ENCODE measurements around the gene ADCY5.

DNA sequence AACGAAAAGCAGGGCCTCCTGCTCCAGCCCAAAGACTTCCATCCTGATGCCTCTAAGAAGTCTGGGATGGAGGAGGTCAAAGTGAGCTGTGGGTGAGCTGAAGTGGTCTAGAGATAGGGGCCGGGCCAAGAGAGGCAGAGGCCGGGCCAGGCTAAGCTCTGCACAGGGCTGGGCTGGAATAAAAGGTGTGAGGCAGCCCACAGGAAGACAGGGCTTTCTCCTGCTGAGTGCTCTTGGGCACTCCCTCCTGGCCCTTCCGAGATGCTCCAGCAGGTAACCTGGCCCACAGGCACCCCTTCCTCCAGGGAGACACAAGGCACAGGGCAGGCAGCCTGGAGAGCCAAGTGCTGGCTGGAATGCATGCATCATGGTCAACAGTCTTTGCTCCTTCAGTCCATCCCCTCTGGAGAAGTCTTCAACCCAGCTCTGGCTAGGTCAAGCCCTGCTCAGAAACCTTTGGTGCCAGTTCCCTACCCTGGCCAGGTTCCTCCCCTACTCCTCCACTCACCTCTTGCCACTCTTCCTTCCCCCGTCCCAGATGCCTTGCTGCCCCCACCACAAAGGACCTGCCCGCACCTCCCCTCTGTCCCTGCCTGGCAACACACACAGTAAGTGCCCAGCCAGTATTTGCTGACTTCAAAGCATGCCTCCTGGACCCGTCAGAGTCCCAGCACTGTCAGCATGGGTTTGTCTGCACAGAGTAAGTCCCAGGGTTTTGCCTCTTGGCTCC, 153.6 kb downstream of the ADCY5 start:
- TF ChIP-seq RARB (CRISPR knock-in tag; IDR thresholded peaks at IDR 0.05) (no peak), FOSB (CRISPR knock-in tag; IDR thresholded peaks at IDR 0.05) (no peak), JUN (IDR thresholded peaks at IDR 0.05) (no peak), ESRRA (IDR thresholded peaks at IDR 0.05; ENCODE audit: borderline replicate concordance, low read length) (no peak), POLR2A (IDR thresholded peaks at IDR 0.05; ENCODE audit: low read length) (no peak), EP300 (IDR thresholded peaks at IDR 0.05) (no peak), KDM1A (IDR thresholded peaks at IDR 0.05; ENCODE audit: low read depth) (no peak), CEBPB (IDR thresholded peaks at IDR 0.05) (no peak), MAFK (IDR thresholded peaks at IDR 0.05; ENCODE audit: partially characterized antibody) (no peak)
- TF ChIP-seq, protein P1, sequence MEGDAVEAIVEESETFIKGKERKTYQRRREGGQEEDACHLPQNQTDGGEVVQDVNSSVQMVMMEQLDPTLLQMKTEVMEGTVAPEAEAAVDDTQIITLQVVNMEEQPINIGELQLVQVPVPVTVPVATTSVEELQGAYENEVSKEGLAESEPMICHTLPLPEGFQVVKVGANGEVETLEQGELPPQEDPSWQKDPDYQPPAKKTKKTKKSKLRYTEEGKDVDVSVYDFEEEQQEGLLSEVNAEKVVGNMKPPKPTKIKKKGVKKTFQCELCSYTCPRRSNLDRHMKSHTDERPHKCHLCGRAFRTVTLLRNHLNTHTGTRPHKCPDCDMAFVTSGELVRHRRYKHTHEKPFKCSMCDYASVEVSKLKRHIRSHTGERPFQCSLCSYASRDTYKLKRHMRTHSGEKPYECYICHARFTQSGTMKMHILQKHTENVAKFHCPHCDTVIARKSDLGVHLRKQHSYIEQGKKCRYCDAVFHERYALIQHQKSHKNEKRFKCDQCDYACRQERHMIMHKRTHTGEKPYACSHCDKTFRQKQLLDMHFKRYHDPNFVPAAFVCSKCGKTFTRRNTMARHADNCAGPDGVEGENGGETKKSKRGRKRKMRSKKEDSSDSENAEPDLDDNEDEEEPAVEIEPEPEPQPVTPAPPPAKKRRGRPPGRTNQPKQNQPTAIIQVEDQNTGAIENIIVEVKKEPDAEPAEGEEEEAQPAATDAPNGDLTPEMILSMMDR (IDR thresholded peaks at IDR 0.05), result no peak
- TF ChIP-seq, protein P2, sequence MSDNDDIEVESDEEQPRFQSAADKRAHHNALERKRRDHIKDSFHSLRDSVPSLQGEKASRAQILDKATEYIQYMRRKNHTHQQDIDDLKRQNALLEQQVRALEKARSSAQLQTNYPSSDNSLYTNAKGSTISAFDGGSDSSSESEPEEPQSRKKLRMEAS (IDR thresholded peaks at IDR 0.05), result no peak

Measured in A549 (cell line).